ENCODE data around the gene RPS6KA4.

GRCh38 chr11:64318766-64319761, 39.9 kb upstream of the RPS6KA4 start:
- TF ChIP-seq, protein P1, sequence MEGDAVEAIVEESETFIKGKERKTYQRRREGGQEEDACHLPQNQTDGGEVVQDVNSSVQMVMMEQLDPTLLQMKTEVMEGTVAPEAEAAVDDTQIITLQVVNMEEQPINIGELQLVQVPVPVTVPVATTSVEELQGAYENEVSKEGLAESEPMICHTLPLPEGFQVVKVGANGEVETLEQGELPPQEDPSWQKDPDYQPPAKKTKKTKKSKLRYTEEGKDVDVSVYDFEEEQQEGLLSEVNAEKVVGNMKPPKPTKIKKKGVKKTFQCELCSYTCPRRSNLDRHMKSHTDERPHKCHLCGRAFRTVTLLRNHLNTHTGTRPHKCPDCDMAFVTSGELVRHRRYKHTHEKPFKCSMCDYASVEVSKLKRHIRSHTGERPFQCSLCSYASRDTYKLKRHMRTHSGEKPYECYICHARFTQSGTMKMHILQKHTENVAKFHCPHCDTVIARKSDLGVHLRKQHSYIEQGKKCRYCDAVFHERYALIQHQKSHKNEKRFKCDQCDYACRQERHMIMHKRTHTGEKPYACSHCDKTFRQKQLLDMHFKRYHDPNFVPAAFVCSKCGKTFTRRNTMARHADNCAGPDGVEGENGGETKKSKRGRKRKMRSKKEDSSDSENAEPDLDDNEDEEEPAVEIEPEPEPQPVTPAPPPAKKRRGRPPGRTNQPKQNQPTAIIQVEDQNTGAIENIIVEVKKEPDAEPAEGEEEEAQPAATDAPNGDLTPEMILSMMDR (IDR thresholded peaks at IDR 0.05) = no peak
- TF ChIP-seq POLR2AphosphoS5 (IDR thresholded peaks at IDR 0.05; ENCODE audit: insufficient read depth in 1 of 2, low read depth in 1 of 2) (no peak), POLR2A (IDR thresholded peaks at IDR 0.05) (no peak)

Data from vagina (tissue), 2 donors.